Gastrocnemius medialis (tissue), 4 donors: Measurements from ENCODE around the gene ZNF775.

Experiments
- POLR2A ChIP-seq, 2 donors: fragments of 450-650 bp; IDR thresholded peaks; one replicate each; pipeline ENCODE4 v1.6.1; 2017; ENCODE audit warnings: antibody characterized with exemption in 2 of 2, mild to moderate bottlenecking in 2 of 2, moderate library complexity in 2 of 2
- TF ChIP-seq, protein P1 (sequence below), 5 experiments: fragments of 450-650 bp in 3 of 5; fragments of 200-600 bp in 2 of 5; sonication (generic) in 2 of 5; IDR thresholded peaks in 4 of 5; conservative IDR thresholded peaks in 1 of 5; 1 replicate in 4 of 5; 2 replicates in 1 of 5; pipeline ENCODE4 v1.5.1; 2016 to 2019; ENCODE audit warnings: antibody characterized with exemption in 5 of 5, mild to moderate bottlenecking in 3 of 5, moderate library complexity in 3 of 5

DNA sequence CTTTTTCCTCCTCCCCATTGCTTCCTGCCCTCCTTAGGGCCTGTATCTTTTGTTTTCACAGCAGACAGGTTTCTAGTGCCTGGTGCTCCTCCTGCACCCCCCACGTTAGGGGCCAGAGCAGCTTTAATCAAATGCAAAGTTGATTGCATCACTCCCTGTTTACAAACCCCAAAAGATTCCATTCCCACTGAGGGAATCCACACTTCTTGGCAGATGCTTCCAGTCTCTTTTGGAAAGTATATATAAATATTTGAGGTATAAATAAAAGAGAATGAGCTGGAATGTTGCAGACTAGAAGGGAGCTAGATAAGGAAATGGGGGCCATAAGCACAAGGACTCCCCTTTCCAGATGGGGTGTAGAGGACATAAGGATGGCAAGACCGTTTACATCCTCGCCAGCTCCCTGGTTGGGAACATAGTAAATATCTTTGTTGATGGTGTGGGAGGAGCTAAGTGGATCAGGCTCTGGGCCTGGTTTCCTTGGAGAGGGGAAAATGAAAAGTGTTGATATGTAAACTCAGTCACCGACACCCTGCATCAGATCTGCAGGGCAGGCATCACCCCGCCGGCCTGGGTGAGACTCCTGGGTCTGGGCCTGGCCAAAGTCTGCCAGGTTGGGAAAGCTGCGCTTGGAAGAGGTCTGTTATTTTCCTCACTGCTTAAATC, 43.9 kb upstream of the ZNF775 start:
- TF ChIP-seq, protein P1, sequence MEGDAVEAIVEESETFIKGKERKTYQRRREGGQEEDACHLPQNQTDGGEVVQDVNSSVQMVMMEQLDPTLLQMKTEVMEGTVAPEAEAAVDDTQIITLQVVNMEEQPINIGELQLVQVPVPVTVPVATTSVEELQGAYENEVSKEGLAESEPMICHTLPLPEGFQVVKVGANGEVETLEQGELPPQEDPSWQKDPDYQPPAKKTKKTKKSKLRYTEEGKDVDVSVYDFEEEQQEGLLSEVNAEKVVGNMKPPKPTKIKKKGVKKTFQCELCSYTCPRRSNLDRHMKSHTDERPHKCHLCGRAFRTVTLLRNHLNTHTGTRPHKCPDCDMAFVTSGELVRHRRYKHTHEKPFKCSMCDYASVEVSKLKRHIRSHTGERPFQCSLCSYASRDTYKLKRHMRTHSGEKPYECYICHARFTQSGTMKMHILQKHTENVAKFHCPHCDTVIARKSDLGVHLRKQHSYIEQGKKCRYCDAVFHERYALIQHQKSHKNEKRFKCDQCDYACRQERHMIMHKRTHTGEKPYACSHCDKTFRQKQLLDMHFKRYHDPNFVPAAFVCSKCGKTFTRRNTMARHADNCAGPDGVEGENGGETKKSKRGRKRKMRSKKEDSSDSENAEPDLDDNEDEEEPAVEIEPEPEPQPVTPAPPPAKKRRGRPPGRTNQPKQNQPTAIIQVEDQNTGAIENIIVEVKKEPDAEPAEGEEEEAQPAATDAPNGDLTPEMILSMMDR (IDR thresholded peaks at IDR 0.05 in 4 of 5, conservative IDR thresholded peaks at IDR 0.05 in 1 of 5) = no peak
- no peak for TF ChIP-seq POLR2A (IDR thresholded peaks at IDR 0.05)
